Testis (tissue), 2 donors: Measurements from ENCODE around the gene SPPL2A.

ENCODE experiments used
- POLR2A ChIP-seq: fragments of 450-650 bp; IDR thresholded peaks from one replicate; pipeline ENCODE4 v1.6.1; 2017; ENCODE audit warnings: antibody characterized with exemption, mild to moderate bottlenecking, moderate library complexity
- TF ChIP-seq, protein P1 (sequence below), 3 experiments: fragments of 450-650 bp in 2 of 3; fragments of 200-600 bp in 1 of 3; sonication (generic) in 1 of 3; IDR thresholded peaks; one replicate each; pipeline ENCODE4 v1.5.1; 2016 to 2019; ENCODE audit warnings: antibody characterized with exemption in 3 of 3, mild to moderate bottlenecking in 2 of 3, moderate library complexity in 1 of 3

DNA sequence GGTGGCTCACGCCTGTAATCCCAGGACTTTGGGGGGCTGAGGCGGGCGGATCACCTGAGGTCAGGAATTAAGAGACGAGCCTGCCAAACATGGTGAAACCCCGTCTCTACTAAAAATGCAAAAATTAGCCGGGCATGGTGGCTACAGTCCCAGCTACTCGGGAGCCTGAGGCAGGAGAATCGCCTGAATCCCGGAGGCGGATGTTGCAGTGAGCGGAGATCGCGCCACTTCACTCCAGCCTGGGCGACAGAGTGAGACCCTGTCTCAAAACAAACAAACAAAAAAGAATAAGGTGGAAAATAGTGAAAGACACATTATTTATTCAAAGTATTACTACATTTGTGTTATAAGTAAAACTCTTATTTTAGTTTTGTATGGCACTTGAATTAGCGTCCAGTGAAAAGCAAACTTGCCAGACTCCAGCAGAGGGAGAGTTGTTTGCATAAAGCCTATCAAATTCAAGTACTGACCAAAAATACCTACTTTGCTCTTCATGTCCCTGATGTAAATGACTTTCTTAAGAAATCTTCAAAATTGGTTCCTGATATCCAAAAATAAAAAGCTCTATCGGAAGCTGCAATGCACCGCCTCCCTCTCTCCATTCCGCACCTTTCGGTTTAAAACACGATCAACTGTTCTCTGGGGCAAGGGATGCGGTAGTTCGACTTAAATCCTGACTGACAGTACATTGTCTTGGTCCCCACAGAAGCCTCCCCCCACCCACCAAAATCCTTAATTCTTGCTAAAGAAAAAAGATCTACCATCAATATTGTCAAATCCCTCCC, 80.1 kb downstream of the SPPL2A start:
- no peak for TF ChIP-seq POLR2A
- TF ChIP-seq, protein P1, sequence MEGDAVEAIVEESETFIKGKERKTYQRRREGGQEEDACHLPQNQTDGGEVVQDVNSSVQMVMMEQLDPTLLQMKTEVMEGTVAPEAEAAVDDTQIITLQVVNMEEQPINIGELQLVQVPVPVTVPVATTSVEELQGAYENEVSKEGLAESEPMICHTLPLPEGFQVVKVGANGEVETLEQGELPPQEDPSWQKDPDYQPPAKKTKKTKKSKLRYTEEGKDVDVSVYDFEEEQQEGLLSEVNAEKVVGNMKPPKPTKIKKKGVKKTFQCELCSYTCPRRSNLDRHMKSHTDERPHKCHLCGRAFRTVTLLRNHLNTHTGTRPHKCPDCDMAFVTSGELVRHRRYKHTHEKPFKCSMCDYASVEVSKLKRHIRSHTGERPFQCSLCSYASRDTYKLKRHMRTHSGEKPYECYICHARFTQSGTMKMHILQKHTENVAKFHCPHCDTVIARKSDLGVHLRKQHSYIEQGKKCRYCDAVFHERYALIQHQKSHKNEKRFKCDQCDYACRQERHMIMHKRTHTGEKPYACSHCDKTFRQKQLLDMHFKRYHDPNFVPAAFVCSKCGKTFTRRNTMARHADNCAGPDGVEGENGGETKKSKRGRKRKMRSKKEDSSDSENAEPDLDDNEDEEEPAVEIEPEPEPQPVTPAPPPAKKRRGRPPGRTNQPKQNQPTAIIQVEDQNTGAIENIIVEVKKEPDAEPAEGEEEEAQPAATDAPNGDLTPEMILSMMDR (IDR thresholded peaks at IDR 0.05), result no peak
